ENCODE data around the gene KDM3B.
"Not testable (repeated sequence)": the region's sequence is repeated elsewhere in the genome, so short reads cannot be mapped to it uniquely, and the experiment has no call there.

The KDM3B gene

DNA sequence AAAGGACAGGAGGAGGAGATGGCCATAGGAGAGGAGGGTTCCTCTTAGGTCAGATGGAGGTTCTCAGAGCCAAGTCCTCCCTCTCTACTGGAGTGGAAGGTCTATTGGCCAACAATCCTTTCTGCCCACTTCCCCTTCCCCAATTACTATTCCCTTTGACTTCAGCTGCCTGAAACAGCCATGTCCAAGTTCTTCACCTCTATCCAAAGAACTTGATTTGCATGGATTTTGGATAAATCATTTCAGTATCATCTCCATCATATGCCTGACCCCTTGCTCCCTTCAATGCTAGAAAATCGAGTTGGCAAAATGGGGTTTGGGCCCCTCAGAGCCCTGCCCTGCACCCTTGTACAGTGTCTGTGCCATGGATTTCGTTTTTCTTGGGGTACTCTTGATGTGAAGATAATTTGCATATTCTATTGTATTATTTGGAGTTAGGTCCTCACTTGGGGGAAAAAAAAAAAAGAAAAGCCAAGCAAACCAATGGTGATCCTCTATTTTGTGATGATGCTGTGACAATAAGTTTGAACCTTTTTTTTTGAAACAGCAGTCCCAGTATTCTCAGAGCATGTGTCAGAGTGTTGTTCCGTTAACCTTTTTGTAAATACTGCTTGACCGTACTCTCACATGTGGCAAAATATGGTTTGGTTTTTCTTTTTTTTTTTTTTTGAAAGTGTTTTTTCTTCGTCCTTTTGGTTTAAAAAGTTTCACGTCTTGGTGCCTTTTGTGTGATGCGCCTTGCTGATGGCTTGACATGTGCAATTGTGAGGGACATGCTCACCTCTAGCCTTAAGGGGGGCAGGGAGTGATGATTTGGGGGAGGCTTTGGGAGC lies 115.9 kb downstream of the KDM3B start:
- peak; percentile 45 for DNase-seq (ENCODE audit: low read depth)

DNA sequence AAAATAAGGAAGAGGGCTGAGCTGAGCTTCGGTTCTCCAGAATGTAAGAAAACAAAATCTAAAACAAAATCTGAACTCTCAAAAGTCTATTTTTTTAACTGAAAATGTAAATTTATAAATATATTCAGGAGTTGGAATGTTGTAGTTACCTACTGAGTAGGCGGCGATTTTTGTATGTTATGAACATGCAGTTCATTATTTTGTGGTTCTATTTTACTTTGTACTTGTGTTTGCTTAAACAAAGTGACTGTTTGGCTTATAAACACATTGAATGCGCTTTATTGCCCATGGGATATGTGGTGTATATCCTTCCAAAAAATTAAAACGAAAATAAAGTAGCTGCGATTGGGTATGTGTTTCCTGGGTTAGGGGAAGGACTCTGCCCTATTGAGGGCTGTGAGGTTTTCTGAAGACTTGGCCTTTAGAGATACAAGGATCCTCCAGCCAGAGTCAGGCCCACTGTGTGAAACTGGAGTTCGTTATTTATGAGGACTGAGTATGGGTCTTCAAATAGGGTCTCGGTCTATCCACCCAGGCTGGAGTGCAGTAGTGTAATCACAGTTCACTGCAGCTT lies 116.6 kb downstream of the KDM3B start:
- no peak for DNase-seq (ENCODE audit: low read depth)

DNA sequence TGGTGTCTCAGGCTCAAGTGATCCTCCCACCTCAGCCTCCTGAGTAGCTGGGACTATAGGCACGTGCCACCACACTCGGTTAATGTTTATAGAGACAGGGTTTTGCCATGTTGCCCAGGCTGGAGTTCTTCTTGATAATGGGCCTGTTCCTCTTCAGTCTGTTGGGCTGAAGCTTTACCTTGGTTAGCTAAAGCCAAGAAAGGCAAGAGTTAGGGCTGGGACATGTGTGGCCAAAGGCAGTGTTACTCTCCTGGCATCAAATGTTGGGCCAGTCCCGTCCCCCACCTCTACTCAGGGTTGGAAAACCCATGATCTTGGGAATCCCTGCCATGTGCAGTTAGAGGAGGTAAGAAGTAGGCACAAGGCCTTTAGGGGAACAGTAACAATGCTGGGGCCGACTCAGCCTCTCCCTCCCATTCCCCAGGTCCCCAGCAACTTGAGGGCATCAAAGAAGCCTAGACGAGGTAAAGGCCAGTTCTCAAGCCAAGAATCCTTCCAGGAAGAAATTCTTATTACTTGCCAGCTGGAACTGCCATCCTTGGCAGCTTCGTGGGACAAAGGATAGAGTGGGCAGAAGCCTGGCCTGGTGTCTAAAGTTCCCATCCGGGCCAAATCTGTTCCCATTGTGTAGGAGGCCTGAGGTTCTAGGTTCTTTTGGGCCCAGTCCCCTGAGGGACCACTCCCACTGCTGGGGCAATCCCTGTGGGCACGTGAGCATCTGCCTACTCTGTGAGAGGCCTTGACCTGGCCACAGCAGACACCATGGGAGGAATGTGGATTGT lies 117.2 kb downstream of the KDM3B start:
- peak; percentile 78 for DNase-seq (ENCODE audit: low read depth)

- no peak for DNase-seq (ENCODE audit: low read depth)
Observed at GRCh38 chr5:138470322-138471051, 118.0 kb downstream of the KDM3B start.

- no peak for DNase-seq (ENCODE audit: low read depth)
Observed at GRCh38 chr5:138471052-138471361, 118.5 kb downstream of the KDM3B start.

DNA sequence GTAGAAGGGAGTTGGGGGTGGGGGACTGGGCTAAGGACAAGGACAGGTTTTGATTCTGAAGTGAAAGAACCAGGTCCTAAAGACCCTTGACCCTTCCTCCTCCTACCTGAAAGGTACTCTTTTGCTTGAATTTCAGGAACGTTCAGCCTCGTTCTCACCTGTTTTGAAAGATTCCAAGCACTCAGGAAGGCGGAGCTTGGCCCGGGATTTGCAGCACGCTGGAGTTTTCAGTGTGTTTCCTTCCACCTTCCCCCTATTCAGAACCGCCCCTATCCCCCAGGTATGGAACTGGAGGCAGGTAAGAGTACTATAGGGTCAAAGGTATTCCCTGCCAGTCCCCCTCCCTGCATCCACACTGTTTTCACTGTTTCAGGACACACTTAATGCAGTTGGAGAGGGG lies 119.9 kb downstream of the KDM3B start:
- DNase-seq (ENCODE audit: low read depth) = no peak

DNA sequence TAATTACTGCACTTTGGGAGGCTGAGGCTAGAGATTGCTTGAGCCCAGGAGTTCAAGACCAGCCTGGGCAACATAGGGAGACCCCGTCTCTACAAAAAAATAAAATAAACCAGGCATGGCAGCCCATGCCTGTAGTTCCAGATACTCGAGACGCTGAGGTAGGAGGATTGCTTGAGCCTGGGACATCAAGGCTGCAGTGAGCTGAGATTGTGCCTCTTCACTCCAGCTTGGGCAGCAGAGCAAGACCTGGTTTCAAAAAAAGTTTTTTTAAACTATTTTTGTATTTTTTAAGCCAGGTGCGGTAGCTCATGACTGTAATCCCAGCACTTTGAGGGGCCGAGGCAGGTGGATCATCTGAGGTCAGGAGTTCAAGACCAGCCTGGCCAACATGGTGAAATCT lies 120.7 kb downstream of the KDM3B start:
- DNase-seq (ENCODE audit: low read depth) = not testable (repeated sequence)

- DNase-seq (ENCODE audit: low read depth) = no peak
Observed at GRCh38 chr5:138476918-138477317, 124.4 kb downstream of the KDM3B start.

GRCh38 chr5:138482638-138483037 lies 130.2 kb downstream of the KDM3B start:
- DNase-seq (ENCODE audit: low read depth) = no peak

Measured in stimulated activated CD8-positive, alpha-beta memory T cell treated with anti-CD3 and anti-CD28 coated beads, Interleukin-15, amount 100 ng/mL, for 1 hour (primary cell).